Stomach (tissue), 4 donors: Measurements from ENCODE around the gene WNT9A.

ENCODE experiments used
- CTCF ChIP-seq, 7 experiments: fragments of 450-650 bp in 4 of 7; fragments of 200-600 bp in 3 of 7; sonication (generic) in 3 of 7; IDR thresholded peaks; one replicate each; pipeline ENCODE4 v1.5.1; 2016 to 2019; ENCODE audit warnings: antibody characterized with exemption in 7 of 7, control low read depth in 2 of 7, mild to moderate bottlenecking in 1 of 7
- EP300 ChIP-seq: sonication (generic); formaldehyde crosslinking; IDR thresholded peaks from one replicate; pipeline ENCODE4 v1.6.1; 2017; ENCODE audit warnings: antibody characterized with exemption
- POLR2A ChIP-seq, 4 donors: fragments of 450-650 bp; IDR thresholded peaks; one replicate each; pipeline ENCODE4 v1.6.1; 2016; ENCODE audit warnings: antibody characterized with exemption in 4 of 4, control low read depth in 2 of 4, mild to moderate bottlenecking in 1 of 4, moderate library complexity in 1 of 4
- POLR2AphosphoS5 ChIP-seq, 3 donors: sonication (generic); formaldehyde crosslinking; IDR thresholded peaks; one replicate each; pipeline ENCODE4 v1.6.1; 2016; ENCODE audit warnings: antibody characterized with exemption in 3 of 3

DNA sequence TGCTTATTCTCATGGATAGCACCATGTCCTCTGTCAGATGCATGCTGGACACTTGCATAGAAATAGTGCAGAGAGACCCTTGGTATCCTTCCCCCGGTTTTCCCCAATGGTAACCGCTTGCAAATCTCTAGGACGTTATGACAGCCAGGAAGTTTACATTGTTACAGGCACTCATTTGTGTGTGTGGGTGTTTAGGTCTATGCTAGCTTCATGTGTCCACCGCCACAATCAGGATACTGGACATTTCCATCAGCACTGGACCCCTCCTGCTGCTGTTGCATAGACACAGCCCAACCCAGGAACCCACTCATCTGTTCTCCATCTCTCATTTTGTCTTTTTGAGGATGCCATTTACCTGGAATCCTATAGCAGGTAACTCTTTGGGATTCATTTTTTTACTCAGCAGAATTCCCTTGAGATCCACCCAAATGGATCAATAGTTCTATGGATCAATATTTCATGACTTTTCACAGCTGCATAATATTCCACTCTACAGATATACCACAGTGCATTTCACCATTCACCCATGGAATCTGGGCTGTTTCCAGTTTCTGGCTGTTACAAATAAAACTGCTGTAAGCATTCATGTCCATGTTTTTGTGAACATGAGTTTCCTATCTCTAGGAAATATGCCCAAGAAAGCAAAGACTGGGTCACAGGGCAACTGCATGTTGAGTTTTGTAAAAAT is 6.6 kb upstream of the WNT9A start:
- TF ChIP-seq CTCF (IDR thresholded peaks at IDR 0.05) (peak in 1 of 7 experiments; percentile 0), POLR2AphosphoS5 (IDR thresholded peaks at IDR 0.05) (no peak), EP300 (no peak), POLR2A (IDR thresholded peaks at IDR 0.05) (no peak)
